ENCODE data around the gene LUZP2. TPM values are rescaled to one million over a fixed set of nuclear protein-coding genes. Genes with fewer than 3 reads are reported as not detected.

The LUZP2 gene
- total RNA-seq, 2 donors from 2014 or later = 0.28 to 4.1 TPM

GRCh38 chr11:24925091-24925490 is 428.2 kb downstream of the LUZP2 start:
- no peaks in the 10 kb centered on the region for H3K36me3 ChIP-seq
- H3K27ac ChIP-seq = no peak overlapping the region
- H3K4me3 ChIP-seq = no peak overlapping the region
- TF ChIP-seq POLR2AphosphoS5 (IDR thresholded peaks at IDR 0.05) (no peak), POLR2A (IDR thresholded peaks at IDR 0.05) (no peak), CTCF (IDR thresholded peaks at IDR 0.05) (no peak)
- no peak for DNase-seq (ENCODE audit: low spot score)
- no peaks in the 10 kb centered on the region for H3K27me3 ChIP-seq (replicated peaks; ENCODE audit: insufficient read depth)
- no peaks in the 10 kb centered on the region for H3K4me1 ChIP-seq (replicated peaks)
- H3K9me3 ChIP-seq = no peaks in the 10 kb centered on the region
- intact Hi-C loops (cut with DNase I) = no loop called here
- WGBS = 98% methylated on average over 1 of the region's 1 CpG

GRCh38 chr11:24932110-24933000 is 435.5 kb downstream of the LUZP2 start:
- intact Hi-C loops (cut with DNase I) = no loop called here

GRCh38 chr11:24934733-24935439 is 438.0 kb downstream of the LUZP2 start:
- 71% methylated on average over 1 of the region's 1 CpG for WGBS
- no peaks in the 10 kb centered on the region for H3K9me3 ChIP-seq
- intact Hi-C loops (cut with DNase I) = no loop called here
- DNase-seq (ENCODE audit: low spot score) = no peak
- no peak overlapping the region for H3K4me3 ChIP-seq
- TF ChIP-seq POLR2A (IDR thresholded peaks at IDR 0.05) (no peak), POLR2AphosphoS5 (IDR thresholded peaks at IDR 0.05) (no peak), CTCF (IDR thresholded peaks at IDR 0.05) (no peak)
- no peaks in the 10 kb centered on the region for H3K36me3 ChIP-seq
- no peak overlapping the region for H3K27ac ChIP-seq
- no peaks in the 10 kb centered on the region for H3K27me3 ChIP-seq (replicated peaks; ENCODE audit: insufficient read depth)
- no peaks in the 10 kb centered on the region for H3K4me1 ChIP-seq (replicated peaks)

More at GRCh38 chr11:24932110-24933000, 435.5 kb downstream of the LUZP2 start:
- TF ChIP-seq POLR2AphosphoS5 (IDR thresholded peaks at IDR 0.05) = no peak
- no peak for TF ChIP-seq CTCF (IDR thresholded peaks at IDR 0.05)
- no peak for TF ChIP-seq POLR2A (IDR thresholded peaks at IDR 0.05)
- Histone ChIP-seq H3K27ac (no peak overlapping the region), H3K9me3 (no peaks in the 10 kb centered on the region), H3K4me1 (replicated peaks) (no peaks in the 10 kb centered on the region), H3K4me3 (no peak overlapping the region), H3K27me3 (replicated peaks; ENCODE audit: insufficient read depth) (no peaks in the 10 kb centered on the region), H3K36me3 (no peaks in the 10 kb centered on the region)
- DNase-seq (ENCODE audit: low spot score) = no peak
- 59% methylated on average over 9 of the region's 9 CpGs for WGBS

GRCh38 chr11:24944891-24945290 is 448.0 kb downstream of the LUZP2 start:
- 87% methylated on average over 3 of the region's 3 CpGs for WGBS
- H3K27me3 ChIP-seq (replicated peaks; ENCODE audit: insufficient read depth) = no peaks in the 10 kb centered on the region
- intact Hi-C loops (cut with DNase I) = no loop called here

More at GRCh38 chr11:24944891-24945290, 448.0 kb downstream of the LUZP2 start:
- TF ChIP-seq POLR2AphosphoS5 (IDR thresholded peaks at IDR 0.05) (no peak), CTCF (IDR thresholded peaks at IDR 0.05) (no peak), POLR2A (IDR thresholded peaks at IDR 0.05) (no peak)
- no peak overlapping the region for H3K27ac ChIP-seq
- H3K36me3 ChIP-seq = no peaks in the 10 kb centered on the region
- H3K4me3 ChIP-seq = no peak overlapping the region
- H3K9me3 ChIP-seq = no peaks in the 10 kb centered on the region
- no peaks in the 10 kb centered on the region for H3K4me1 ChIP-seq (replicated peaks)
- no peak for DNase-seq (ENCODE audit: low spot score)
